Stomach smooth muscle (tissue), 2 donors: ENCODE results near the gene CRACDL.
"Not testable (repeated sequence)": the region's sequence is repeated elsewhere in the genome, so short reads cannot be mapped to it uniquely, and the experiment has no call there.

Source experiments
- H3K27ac ChIP-seq: one replicate; pipeline ENCODE4 v1.7.0; 2013; ENCODE audit warnings: mild to moderate bottlenecking, low read length, inconsistent platforms
- H3K27me3 ChIP-seq, 2 donors: one replicate each; pipeline ENCODE4 v1.7.0; 2013; ENCODE audit warnings: low read length in 2 of 2; ENCODE audit not compliant: insufficient read depth in 2 of 2, control insufficient read depth in 1 of 2
- H3K36me3 ChIP-seq, 2 donors: one replicate each; pipeline ENCODE4 v1.7.0; 2013; ENCODE audit warnings: low read length in 2 of 2; ENCODE audit not compliant: control insufficient read depth in 2 of 2, insufficient read depth in 2 of 2
- H3K4me1 ChIP-seq: one replicate; pipeline ENCODE4 v1.7.0; 2013; ENCODE audit warnings: low read length; ENCODE audit not compliant: control insufficient read depth, insufficient read depth
- H3K4me3 ChIP-seq, 2 donors: one replicate each; pipeline ENCODE4 v1.7.0; 2013; ENCODE audit warnings: low read length in 2 of 2
- H3K9ac ChIP-seq, 2 donors: one replicate each; pipeline ENCODE4 v1.7.0; 2013; ENCODE audit warnings: low read length in 2 of 2, mild to moderate bottlenecking in 1 of 2
- H3K9me3 ChIP-seq, 2 donors: one replicate each; pipeline ENCODE4 v1.7.0; 2013; ENCODE audit warnings: low read length in 2 of 2; ENCODE audit not compliant: control insufficient read depth in 2 of 2
- donor health status: healthy.
- donor health status: Pancreatic carcinoma.

Gene CRACDL

GRCh38 chr2:98881153-98881650 is 54.8 kb downstream of the CRACDL start:
- Histone ChIP-seq H3K4me1 (no peaks in the 10 kb centered on the region), H3K4me3 (no peak overlapping the region), H3K27me3 (no peaks in the 10 kb centered on the region), H3K9me3 (peaks cover 0 to 2% of the 10 kb centered on the region in 2 donors), H3K36me3 (no peaks in the 10 kb centered on the region), H3K27ac (no peak overlapping the region), H3K9ac (no peak overlapping the region)

- Histone ChIP-seq H3K27me3 (no peaks in the 10 kb centered on the region), H3K36me3 (no peaks in the 10 kb centered on the region), H3K27ac (no peak overlapping the region), H3K4me3 (no peak overlapping the region), H3K4me1 (no peaks in the 10 kb centered on the region), H3K9me3 (no peaks in the 10 kb centered on the region), H3K9ac (no peak overlapping the region)
Measured at GRCh38 chr2:98880266-98881152, 55.5 kb downstream of the CRACDL start.

- not testable (repeated sequence) for H3K36me3 ChIP-seq, H3K4me3 ChIP-seq, H3K27ac ChIP-seq, H3K9ac ChIP-seq, H3K27me3 ChIP-seq, H3K9me3 ChIP-seq, H3K4me1 ChIP-seq
Measured at GRCh38 chr2:98877658-98878057, 58.4 kb downstream of the CRACDL start.

DNA sequence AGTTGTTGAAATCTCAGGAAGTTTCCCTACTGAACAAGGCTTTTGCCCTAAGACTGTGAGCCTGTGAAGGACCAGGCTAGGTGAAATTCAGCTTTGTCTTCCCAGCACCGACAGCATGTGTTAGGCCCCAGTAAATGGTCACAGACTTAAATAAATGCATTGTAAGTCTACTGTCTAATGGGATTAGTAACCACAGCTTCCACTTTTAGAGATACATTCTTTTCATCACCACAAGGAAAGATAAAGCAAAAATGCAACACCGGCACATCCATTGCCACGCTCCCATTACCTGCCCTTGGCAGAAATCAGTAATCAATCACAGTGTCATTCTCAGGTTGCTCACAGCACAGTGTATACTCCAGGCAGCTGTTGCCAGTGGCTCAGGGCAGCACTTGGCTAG is 59.3 kb downstream of the CRACDL start:
- Histone ChIP-seq H3K4me3 (no peak overlapping the region), H3K36me3 (no peaks in the 10 kb centered on the region), H3K9ac (no peak overlapping the region), H3K27me3 (no peaks in the 10 kb centered on the region), H3K9me3 (no peaks in the 10 kb centered on the region), H3K27ac (no peak overlapping the region), H3K4me1 (no peaks in the 10 kb centered on the region)

GRCh38 chr2:98875746-98876145 is 60.3 kb downstream of the CRACDL start:
- H3K4me3 ChIP-seq: no peak overlapping the region
- H3K4me1 ChIP-seq: no peaks in the 10 kb centered on the region
- H3K27ac ChIP-seq: no peak overlapping the region
- H3K9ac ChIP-seq: no peak overlapping the region
- H3K36me3 ChIP-seq: no peaks in the 10 kb centered on the region
- no peaks in the 10 kb centered on the region for H3K9me3 ChIP-seq
- no peaks in the 10 kb centered on the region for H3K27me3 ChIP-seq

DNA sequence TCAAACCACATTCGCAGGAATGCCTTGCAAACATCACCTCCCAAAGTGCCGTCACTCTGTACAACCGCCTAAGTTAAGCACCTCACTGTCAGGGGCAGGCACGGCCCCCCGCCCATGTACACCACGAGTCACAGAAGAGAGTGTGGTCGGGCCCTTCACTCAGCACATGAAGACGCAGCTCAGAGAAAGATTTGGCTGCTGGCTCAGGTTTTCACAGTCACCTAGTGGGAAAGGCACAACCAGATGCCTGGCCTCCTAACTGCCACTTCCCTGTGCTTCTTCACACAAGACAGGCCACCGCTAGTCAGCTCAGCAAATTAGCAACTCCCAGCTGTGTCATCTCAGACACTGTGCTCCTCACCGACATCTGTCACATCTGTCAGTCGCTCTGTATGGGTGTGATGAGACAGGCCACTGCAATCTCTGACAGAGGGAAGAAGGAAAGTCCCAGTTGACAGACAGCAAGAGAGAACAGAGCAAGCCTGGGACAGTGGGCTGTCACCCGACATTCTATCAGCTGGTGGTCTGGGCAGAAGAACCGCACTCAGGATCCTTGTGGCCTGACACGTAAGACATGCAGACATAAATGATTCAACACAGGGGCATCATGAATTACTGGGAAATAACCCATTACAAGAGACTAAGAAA is 60.8 kb downstream of the CRACDL start:
- H3K27ac ChIP-seq: no peak overlapping the region
- H3K4me1 ChIP-seq: no peaks in the 10 kb centered on the region
- H3K4me3 ChIP-seq: no peak overlapping the region

GRCh38 chr2:98874186-98874689 is 61.8 kb downstream of the CRACDL start:
- no peak overlapping the region for H3K9ac ChIP-seq
- no peaks in the 10 kb centered on the region for H3K9me3 ChIP-seq
- no peak overlapping the region for H3K4me3 ChIP-seq
- H3K27me3 ChIP-seq: no peaks in the 10 kb centered on the region
- no peaks in the 10 kb centered on the region for H3K36me3 ChIP-seq
- peaks cover 3% of the 10 kb centered on the region for H3K4me1 ChIP-seq
- no peak overlapping the region for H3K27ac ChIP-seq

More for the DNA sequence above, 60.8 kb downstream of the CRACDL start:
- Histone ChIP-seq H3K9ac (no peak overlapping the region), H3K9me3 (no peaks in the 10 kb centered on the region), H3K36me3 (no peaks in the 10 kb centered on the region), H3K27me3 (no peaks in the 10 kb centered on the region)

DNA sequence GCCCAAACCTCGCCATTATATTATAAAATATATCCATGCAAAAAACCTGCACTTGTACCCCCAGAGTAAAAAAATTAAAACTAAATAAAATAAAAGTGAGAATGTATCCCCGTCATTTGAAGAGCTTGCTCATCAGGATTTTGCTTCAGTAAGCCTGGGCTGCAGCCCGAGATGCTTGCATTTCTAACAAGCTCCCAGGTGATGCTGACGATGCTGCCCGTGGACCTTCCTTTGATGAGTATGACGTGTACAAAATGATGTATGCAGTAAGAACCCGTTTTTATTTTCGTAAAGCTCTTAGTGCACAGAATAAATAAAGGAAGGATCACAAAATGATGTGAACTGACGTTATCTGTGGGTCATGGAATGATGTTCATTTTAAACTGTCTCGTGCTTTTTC is 63.5 kb downstream of the CRACDL start:
- no peak overlapping the region for H3K4me3 ChIP-seq
- peaks cover 3% of the 10 kb centered on the region for H3K4me1 ChIP-seq
- H3K36me3 ChIP-seq: no peaks in the 10 kb centered on the region
- no peaks in the 10 kb centered on the region for H3K27me3 ChIP-seq
- H3K9ac ChIP-seq: no peak overlapping the region
- H3K9me3 ChIP-seq: no peaks in the 10 kb centered on the region
- H3K27ac ChIP-seq: no peak overlapping the region

DNA sequence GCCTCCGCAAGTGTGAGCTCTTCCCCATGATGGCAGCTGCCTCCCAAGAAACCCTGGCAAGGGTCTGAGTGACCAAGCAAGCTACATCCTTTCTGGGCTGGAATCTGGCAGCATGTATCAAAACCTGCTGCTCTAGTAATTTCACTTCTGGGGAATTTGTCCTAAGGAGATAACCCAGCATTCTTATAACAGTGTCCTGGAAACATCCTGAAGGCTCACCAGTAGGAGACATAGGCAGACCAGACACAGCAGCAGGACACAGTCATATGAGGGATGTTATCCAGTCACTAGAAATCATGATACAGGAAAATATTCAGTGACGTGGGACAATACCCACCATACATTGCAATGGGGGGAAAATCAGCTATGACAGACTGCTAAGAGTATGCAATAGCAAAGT is 64.5 kb downstream of the CRACDL start:
- H3K4me3 ChIP-seq: no peak overlapping the region
- H3K27ac ChIP-seq: no peak overlapping the region
- peaks cover 8% of the 10 kb centered on the region for H3K4me1 ChIP-seq

GRCh38 chr2:98870516-98871158 is 65.4 kb downstream of the CRACDL start:
- H3K4me1 ChIP-seq: peaks cover 8% of the 10 kb centered on the region
- H3K27ac ChIP-seq: no peak overlapping the region
- H3K9ac ChIP-seq: no peak overlapping the region

More for the DNA sequence above, 64.5 kb downstream of the CRACDL start:
- H3K9me3 ChIP-seq: no peaks in the 10 kb centered on the region
- no peak overlapping the region for H3K9ac ChIP-seq
- H3K36me3 ChIP-seq: no peaks in the 10 kb centered on the region
- no peaks in the 10 kb centered on the region for H3K27me3 ChIP-seq

More at GRCh38 chr2:98870516-98871158, 65.4 kb downstream of the CRACDL start:
- Histone ChIP-seq H3K36me3 (no peaks in the 10 kb centered on the region), H3K27me3 (no peaks in the 10 kb centered on the region), H3K4me3 (no peak overlapping the region), H3K9me3 (no peaks in the 10 kb centered on the region)
